Renal cortex interstitium (tissue), 11 donors: ENCODE measurements around the gene ITM2C. TPM values are rescaled to one million over a fixed set of nuclear protein-coding genes. Genes with fewer than 3 reads are reported as not detected.

Experiments used
- DNase-seq, 11 donors: peaks; one replicate each; pipeline ENCODE4 v3.0.0-alpha.2; 2013; ENCODE audit warnings: low read depth in 9 of 11, low spot score in 4 of 11; ENCODE audit errors: extremely low read depth in 1 of 11
- polyA plus RNA-seq, 3 donors: library from polyadenylated mRNA; unstranded; fragments of 120-200 nt; gene quantifications; one replicate each; pipeline ENCODE4 v1.2.1, GENCODE V29; 2013; ENCODE audit not compliant: insufficient read length in 3 of 3

ITM2C gene
- polyA plus RNA-seq, 3 donors: 886 to 1,024 (median 891) TPM

DNA sequence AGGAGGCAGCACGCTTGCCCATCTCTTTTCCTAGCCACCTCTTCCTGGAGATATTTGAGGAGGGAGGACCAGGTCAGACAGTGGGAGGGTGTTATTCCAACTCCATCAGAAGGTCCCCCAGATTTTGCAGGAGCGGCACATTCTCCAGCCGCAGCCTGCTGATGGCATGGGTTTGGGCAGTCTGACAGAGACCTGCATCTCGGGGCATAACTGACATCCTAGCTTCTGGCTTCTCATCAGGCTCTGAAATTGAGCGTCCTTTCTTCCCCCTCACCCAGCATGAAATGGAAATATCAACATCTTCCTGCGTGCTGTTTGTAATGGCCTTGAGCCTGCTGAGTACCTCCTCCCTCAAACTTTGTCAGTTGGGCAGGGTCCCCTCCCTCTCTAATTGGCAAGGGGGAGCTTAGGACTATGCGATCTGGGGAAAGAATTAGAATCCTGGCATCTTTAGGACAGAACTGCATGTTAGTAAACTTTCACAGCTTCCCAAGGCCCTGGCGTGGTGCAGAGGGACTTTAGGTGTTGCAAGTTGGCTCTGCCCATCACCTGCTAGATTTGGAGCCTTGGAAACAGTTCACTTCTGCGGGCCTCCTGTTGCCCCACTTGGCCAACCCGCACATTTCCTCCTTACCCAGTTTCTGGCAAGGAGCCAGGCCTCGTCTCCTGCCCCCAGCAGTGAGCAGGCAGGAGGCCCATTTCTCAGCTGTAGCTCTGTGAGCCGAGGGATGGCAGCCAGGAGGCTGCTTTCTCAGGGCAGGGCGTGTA lies 2.2 kb downstream of the ITM2C start:
- DNase-seq: no peak

DNA sequence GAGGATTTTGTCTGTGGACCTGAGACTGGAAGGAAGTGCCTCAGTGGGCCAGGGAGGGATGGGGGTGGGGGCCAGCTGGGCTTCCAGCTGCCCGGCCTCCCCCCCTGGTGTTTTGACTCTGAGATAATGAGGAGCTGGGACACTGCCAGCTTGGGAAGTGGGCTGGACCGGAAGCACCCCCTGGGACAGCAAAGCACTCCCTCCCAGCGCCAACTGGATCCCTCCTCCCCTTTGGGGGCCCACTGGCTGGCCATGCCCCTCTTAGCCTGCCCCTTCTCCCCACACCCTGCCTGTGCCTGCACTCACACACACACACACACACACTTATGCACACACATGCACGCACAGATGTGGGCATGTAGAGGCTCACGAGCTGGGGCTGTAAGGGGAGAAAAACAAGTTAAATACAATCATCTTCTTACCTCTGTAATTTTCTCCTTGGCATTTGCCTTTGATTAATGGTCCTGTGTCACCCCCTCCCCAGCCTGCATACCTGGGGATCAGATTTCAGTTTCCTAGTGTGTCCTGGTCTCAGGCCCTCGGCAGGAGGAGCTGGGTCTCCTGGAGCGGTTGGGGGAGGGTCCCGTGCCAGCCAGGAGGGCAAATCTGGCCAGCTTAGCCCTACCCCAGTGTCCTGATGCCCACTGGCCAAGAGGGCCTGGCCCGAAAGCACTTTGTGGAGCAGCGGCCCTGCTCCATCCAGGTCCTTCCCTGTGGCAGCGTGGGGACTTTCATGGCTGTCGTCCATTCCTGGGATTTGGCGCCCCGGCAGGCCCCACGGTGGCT lies 3.6 kb downstream of the ITM2C start:
- DNase-seq: peak in 4 of 11 donors; percentile 55 to 78 (median 72)

DNA sequence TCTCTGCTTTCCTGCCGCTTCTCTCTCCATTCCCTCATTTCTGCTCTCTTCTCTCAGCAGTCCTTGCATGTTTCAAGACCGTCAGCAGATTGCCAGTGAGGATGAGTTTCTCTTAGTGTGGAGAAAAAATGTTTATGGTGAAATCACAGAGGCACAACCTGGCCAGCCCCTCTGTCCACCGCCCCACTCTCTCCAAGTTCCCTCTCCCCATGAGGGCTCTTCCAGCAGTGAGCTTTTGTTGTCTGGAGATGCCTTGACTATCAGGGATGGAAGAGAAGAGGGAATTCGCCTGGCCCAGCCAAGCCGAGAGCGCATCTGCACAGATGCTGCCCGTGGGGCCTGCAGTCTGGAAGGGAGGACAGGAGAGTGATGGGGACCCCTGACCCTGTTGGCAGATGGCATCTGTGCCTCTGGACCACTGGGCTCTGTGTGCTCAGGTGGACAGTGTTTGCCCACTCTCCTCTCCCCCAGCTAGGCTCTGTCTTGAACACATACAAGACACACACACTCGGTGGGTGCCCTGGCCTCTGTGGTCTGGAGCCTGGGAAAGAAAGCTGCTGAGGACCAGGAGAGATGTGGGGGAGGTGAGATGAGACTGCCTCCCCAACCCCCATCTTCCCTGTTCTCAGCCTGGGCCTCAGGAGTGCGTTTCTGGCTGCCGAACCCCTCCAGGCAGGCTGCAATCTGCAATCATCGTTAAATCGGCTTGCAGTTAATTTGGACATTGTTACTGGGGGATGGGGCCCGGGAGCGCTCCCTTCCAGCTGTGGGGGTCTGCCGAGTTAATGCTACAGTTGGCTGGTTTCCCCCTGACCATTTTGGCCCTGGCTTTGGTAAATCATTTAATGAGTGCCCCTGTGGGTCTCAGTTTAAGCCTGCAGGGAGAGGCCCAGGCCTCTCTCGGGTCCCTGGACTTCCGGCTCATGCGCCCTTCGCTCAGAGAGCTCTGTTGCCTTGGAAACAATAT lies 4.5 kb downstream of the ITM2C start:
- peak in 8 of 11 donors; percentile 74 to 91 (median 76) for DNase-seq

DNA sequence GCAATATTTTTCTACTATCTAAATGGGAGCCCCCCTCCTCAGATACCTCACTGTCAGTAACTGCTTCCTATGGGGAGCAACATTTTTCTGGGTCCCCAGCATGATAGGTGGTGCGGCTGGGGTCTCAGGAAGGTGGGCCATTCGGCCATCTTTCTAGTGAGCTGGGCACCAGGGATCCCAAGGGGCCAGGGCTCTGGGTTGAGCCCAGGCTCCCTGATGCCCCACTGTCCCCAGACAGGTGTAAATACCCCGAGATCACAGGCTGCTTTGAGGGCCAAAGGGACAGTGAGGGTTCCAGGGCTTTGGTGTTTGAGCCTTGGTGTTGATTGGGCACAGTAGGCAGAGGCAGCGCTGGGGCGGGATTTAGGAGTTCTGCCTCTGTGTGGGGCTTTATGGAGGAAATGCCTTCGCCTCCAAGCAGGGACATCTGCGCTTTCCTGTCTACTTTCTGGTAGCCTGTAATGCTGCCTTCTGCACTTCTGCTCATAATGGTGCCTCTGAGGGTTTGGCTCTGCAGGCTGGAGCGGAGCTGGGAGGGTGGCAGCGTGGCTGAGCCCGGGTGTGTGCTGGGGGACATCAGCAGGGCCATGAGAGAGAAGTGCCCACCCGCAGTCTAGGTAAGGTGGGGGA lies 5.3 kb downstream of the ITM2C start:
- no peak for DNase-seq

DNA sequence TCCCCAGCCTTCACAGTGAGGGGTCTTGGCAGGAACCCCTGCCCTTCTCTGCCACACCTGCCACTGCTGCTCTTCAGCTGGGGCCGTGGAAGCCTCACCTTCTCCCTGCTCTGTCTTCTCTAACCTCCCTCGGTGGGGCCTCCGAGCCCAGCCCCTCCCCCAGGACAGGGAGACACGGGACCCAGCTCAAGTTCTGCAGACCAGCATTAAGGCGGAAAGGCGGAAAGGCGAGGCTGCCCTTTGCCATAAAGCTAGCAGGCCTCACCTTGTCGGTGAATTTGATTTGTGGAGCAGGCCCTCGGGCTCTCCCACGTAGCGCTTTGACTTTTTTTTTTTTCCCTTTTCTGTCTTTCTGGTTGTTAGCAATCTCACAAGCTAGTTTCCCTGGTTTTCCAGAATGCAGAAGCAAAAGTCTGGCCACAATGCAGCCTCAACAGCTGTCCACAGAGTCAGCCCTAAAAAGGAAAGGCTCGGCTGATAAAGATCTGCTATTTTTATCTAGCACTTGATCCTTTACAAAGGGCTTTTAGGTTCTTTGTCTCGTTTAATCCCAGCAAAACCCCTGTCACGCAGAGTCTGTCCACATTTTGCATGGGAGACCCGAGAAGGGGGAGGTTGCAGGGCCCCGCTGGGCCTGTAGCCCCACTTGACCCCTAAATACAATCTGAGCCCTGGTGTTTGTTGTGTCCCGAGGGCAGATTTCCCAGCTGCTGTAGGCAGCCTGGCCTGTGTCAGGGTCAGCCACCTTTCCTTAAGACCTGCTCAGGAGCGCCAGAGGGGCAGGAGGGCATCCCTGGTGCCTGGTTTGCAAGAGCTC lies 6.0 kb downstream of the ITM2C start:
- DNase-seq: peak in 2 of 11 donors; percentile 47 to 63

DNA sequence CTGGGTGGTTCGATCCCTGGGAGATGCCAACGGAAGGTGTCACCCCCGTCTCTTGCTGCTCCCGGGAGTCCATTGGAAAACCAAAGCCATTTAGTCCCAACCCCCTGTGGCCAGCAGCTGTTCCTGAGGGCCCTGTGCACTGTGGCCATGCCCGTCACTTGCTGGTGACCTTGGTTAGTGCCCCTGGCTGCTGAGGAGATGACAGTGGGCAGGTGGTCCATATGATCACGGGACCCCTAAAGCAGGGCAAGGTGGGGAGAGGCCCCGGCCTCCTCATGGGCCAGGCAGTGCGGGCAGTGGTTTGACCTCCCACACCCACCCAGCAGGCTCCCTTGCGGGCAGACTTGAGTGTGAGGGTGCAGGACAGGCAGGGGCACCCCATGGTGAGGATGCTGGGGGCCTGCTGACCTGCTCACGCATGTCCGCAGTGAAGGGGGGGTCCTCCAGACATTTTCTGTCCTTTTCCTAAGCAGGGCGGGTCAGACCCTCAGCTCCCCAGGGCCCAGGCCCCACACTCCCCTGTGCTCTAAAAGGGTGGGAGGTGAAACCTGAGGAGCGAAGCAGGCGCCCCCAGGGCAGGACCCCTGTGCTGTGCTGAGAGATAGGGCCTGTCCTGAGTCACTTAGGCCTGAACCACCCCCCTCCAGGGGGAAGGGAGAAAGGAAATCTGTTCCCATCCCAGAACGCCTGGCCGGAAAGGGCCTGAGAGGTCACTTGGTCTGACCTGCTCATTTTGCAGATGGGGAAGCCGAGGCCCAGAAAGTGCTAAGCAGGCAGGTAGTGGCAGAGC lies 6.8 kb downstream of the ITM2C start:
- no peak for DNase-seq

DNA sequence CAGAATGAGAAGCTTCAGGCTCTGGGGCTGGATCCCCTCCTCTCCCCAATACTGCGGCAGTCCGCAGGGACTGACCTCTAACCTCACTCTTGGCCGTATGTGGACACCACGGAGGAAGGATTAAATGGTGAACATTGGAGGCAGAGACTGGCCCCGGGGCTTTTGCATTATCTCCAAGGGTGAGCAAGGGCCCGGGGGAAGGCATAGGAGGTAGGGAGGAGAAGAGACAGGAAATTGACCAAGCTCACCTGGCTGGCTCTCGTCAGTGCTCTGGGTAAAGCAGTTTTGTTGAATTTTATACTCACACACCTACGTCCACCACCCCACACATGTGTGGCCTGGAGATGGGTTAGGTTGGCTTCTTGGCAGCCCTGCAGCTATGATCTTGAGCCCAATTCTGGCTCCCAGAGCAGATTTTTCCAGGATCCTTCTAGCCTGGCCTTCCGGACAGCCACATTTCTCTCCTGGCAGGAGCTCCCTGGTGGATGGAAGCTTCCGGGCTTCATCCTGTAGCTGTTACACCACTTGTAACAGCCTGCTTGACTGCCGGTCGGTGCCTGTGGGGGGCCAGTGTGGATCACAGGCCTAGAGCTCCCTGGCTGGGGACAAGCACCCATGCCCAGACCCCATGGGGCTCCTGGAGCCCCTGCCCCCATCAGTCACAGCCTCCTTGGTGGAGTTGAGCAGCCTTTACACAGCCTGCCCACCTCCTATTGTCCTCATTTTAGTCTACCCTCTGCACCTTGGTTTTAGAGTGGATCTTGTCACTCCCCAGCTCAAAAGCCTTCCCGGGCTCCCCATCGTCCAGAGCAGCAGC lies 7.6 kb downstream of the ITM2C start:
- DNase-seq: no peak

DNA sequence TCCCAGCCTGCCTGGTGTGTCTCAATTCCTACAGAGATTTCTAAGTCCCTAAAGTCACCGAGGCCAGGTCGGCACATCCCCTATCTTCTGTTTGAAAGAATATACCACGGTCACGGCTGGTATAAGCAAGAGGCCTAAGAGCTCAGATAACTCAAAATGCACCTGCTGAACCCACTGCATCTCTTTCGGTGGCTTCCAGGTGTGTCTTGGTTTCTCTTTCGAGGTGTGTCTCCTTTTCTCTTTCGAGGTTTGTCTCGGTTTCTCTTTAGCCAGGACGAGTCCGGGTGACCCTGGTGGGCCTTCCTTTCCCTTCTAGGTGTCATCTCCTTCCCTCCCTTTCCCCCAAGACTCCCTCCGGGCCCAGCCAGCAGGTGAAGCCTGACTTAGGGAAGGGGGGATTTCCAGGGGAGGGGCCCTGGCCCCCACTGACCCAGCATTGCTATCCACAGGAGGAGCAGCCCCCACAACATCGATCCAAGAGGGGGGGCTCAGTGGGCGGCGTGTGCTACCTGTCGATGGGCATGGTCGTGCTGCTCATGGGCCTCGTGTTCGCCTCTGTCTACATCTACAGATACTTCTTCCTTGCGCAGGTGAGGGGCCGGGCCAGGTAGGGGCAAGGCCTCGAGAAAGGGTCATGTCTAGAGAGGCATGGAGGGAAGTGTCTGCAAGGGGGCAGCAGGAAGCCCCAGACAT lies 8.4 kb downstream of the ITM2C start:
- no peak for DNase-seq

DNA sequence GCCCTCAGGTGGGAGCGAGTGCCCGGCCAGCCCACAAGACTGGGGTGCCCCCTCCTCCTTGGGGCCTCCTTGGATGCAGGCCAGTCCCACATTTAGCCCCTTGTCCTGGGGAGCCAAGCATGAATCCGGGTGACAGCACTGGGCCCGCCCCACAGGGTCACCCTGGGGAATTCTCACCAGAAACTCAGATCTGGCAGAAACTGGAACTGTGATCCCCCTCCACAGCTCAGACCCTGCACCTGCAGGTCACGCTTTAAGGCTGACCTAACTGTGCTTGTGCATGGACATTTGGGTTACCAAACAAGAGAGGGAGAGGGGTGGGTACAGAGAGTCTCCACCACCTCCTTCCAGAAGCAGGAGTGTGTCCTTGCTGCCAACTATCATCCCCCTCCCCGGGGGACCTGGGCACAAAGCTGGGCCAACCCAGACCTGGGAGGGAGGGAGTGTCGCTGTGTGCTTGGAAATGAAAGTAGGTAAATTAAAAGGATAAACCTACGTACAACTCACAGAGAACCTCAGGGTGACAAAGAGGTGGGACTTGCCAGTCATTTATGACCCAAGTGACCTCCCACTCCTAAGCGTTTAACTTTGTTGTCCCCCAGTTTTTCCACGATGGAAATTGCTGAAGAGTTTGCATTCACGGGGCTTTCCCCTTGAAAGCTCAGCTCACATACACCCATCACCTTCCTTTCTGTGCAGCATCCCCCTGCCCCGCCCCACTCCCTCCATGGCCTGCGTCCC lies 9.1 kb downstream of the ITM2C start:
- no peak for DNase-seq

DNA sequence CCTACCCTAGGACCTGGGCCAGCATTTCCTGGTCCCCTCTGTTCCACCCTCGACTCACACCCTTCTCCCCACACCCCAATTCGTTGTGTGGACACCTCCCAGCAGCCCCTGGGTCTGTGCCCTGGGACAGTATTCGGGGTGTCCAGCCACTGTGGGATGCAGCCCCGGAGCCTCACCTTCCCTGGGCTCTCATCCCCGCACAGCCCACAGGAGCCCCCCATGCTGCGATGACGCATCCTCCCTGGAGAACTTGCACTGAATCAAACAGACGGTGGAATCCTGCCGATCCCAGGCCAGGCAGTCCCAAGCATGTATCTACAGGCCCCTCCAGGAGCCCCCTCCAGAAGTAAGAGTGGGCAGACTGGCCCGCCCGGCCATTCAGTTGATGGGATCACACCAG lies 9.7 kb downstream of the ITM2C start:
- DNase-seq: no peak

DNA sequence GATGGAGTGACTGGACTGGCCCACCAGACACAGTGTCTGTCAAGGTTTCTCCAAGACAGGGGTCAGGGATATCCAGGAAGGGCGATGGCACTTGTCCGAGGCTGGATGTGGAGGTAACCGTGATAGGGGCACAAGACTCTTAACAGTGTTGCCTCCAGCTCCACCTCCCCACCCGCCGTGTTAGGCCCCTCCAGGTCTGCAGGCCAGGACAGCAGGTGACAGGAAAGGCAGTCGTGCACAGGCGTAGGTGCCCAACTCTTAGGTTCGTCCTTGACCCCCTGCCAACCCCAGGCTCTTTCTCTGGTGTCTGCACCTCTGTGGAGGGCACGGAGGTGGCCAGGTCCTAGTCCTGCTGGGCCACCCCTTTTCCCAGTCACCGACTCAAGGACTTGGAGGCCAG lies 10.1 kb downstream of the ITM2C start:
- DNase-seq: no peak

DNA sequence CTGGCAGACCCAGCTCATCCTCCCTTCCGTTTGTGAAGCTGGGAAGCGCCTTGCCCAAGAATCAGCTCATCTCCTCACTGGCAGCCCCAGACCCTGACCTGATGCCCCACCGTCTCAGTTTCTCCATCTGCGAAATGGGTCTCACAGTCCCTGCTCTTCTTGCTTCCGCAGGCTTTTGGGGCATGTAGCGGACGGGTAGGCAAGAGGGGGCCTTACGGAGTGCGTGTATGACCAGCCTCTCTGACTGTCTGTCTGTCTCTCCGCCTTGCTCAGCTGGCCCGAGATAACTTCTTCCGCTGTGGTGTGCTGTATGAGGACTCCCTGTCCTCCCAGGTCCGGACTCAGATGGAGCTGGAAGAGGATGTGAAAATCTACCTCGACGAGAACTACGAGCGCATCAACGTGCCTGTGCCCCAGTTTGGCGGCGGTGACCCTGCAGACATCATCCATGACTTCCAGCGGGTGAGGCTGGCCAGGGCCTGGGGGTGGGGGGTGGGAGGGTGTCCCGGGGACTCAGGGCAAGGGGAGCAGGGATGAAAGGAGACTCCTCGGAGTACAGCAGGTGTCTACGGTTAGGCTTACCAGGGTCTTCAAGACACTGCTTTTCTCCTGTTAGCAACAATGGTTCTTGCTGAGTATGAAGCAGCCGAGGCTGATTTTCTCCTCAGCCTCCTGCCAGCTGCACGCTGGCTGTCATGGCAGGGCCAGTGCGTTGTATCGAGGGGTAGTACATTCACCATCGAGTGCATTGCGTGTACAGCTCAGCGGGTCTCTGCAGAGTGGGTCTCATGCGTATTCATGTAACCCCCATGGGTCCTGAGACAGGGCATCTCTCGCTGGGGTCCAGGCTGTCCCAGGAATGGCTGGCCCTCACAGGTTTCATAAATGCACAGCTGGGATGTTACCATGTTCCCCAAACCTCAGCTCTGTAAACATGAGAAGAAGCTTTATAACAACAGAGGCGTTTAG lies 10.9 kb downstream of the ITM2C start:
- DNase-seq: no peak

DNA sequence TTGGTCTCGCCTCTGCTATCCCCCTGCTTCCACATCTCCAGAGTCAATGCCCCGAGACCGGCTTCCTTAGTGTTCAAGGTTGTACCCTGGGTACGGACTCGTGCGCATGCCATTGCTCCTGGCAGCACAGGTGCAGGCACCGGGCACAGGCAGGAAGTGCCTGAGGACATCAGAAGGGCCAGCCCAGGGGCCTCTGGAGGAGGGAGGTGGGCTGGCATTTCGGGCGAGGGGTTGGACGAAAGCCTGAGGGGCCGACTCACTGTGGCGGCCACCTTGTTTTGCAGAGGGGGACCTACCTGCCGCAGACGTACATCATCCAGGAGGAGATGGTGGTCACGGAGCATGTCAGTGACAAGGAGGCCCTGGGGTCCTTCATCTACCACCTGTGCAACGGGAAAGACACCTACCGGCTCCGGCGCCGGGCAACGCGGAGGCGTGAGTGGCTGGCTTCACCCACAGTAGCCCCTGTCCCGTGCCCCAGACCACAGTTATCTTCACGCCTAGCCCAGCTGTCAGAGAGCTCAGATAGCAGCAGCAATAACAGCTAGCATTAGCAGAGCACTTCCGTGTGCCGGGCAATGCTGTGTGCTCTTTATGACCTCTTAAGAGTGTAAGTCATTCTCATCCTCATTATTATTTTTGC lies 12.5 kb downstream of the ITM2C start:
- no peak for DNase-seq
